OCI-LY7 (cell line): ENCODE data around the gene CRYBG2. TPM values are rescaled to one million over a fixed set of nuclear protein-coding genes. Genes with fewer than 3 reads are reported as not detected.

Source experiments
- BruUV-seq: library from RNA; stranded (reverse); fragments of 400-500 nt; replicated peaks from 2 replicates; lab custom pipeline; 2021; lab: Mats Ljungman, UMichigan
- CTCF ChIA-PET: fragments of 300-600 bp; sonication (Branson Sonifier 250); formaldehyde crosslinking; loops from one replicate; lab custom pipeline; 2022; ENCODE audit warnings: antibody characterized with exemption; ENCODE audit not compliant: unreplicated experiment; lab: Charles Lee
- POLR2A ChIA-PET: fragments of 300-600 bp; sonication (Branson Sonifier 250); formaldehyde crosslinking; loops from one replicate; lab custom pipeline; 2022; ENCODE audit warnings: antibody characterized with exemption; lab: Charles Lee
- DNase-seq: peaks from one replicate; pipeline ENCODE4 v3.0.0-alpha.2; 2015; ENCODE audit warnings: low spot score
- H2AFZ ChIP-seq: fragments of 200-600 bp; sonication (generic), shearing (Covaris generic); 2 replicates; pipeline ENCODE4 v1.6.1; 2014; ENCODE audit warnings: mild to moderate bottlenecking, antibody characterized with exemption, low read length, moderate library complexity
- H3K27ac ChIP-seq: fragments of 200-600 bp; sonication (generic); 2 replicates; pipeline ENCODE4 v1.5.1; 2014; ENCODE audit warnings: mixed run types, low read depth, mild to moderate bottlenecking, moderate library complexity, low read length, inconsistent platforms; ENCODE audit not compliant: poor library complexity, severe bottlenecking
- H3K36me3 ChIP-seq: fragments of 200-600 bp; sonication (generic); 2 replicates; pipeline ENCODE4 v1.6.1; 2014; ENCODE audit warnings: mild to moderate bottlenecking, antibody characterized with exemption, low read length, moderate library complexity, mixed read lengths; ENCODE audit not compliant: insufficient read depth
- H3K4me1 ChIP-seq: fragments of 200-600 bp; sonication (generic); 2 replicates; pipeline ENCODE4 v1.5.1; 2014; ENCODE audit warnings: mild to moderate bottlenecking, low read length; ENCODE audit not compliant: insufficient read depth, poor library complexity, severe bottlenecking
- H3K4me2 ChIP-seq: fragments of 200-600 bp; sonication (generic); 2 replicates; pipeline ENCODE4 v1.6.1; 2014; ENCODE audit warnings: mild to moderate bottlenecking, low read length
- H3K4me3 ChIP-seq: fragments of 200-600 bp; sonication (generic); 2 replicates; pipeline ENCODE4 v1.5.1; 2014; ENCODE audit warnings: mild to moderate bottlenecking, low read depth, low read length; ENCODE audit not compliant: poor library complexity, severe bottlenecking
- H3K79me2 ChIP-seq: fragments of 200-600 bp; sonication (generic); 2 replicates; pipeline ENCODE4 v1.6.1; 2016; ENCODE audit warnings: low read depth, mild to moderate bottlenecking, low read length, moderate library complexity, mixed read lengths; ENCODE audit not compliant: insufficient read depth
- H3K9me2 ChIP-seq: fragments of 200-600 bp; sonication (generic); 2 replicates; pipeline ENCODE4 v1.6.1; 2016; ENCODE audit warnings: mild to moderate bottlenecking, low read length, mixed read lengths; ENCODE audit not compliant: insufficient read depth
- H3K9me3 ChIP-seq: fragments of 200-600 bp; sonication (generic); 2 replicates; pipeline ENCODE4 v1.6.1; 2014; ENCODE audit warnings: mild to moderate bottlenecking, mixed run types, low read length, mixed read lengths
- H4K20me1 ChIP-seq: fragments of 200-600 bp; sonication (generic); 2 replicates; pipeline ENCODE4 v1.6.1; 2014; ENCODE audit warnings: mild to moderate bottlenecking, antibody characterized with exemption, low read length, moderate library complexity, mixed read lengths; ENCODE audit not compliant: insufficient read depth
- CTCF ChIP-seq: fragments of 200-600 bp; sonication (generic); conservative IDR thresholded peaks from 2 replicates; pipeline ENCODE4 v1.5.1; 2014; ENCODE audit warnings: mild to moderate bottlenecking, antibody characterized with exemption, low read length, moderate library complexity, mixed read lengths
- EZH2phosphoT487 ChIP-seq: fragments of 200-600 bp; sonication (generic); IDR thresholded peaks from 2 replicates; pipeline ENCODE4 v1.6.1; 2018; ENCODE audit warnings: low read depth, borderline replicate concordance, mild to moderate bottlenecking, mixed run types, antibody characterized with exemption, low read length, moderate library complexity, mixed read lengths
- intact Hi-C: fragments of 100-400 bp; cut with micrococcal nuclease; formaldehyde crosslinking; loops from one replicate; pipeline ENCODE4 v1.10.0; 2022; ENCODE audit not compliant: unreplicated experiment
- total RNA-seq, 2 experiments: library from RNA; depleted of rRNA in 1 of 2; stranded (reverse); fragments of >200 nt in 1 of 2; shearing (Covaris generic) in 1 of 2; gene quantifications; 2 replicates each; pipeline ENCODE4 v1.2.3, GENCODE V29; 2014 to 2022

Gene CRYBG2
- total RNA-seq, 2 experiments from 2014 or later = 1.3 to 5.5 TPM

DNA sequence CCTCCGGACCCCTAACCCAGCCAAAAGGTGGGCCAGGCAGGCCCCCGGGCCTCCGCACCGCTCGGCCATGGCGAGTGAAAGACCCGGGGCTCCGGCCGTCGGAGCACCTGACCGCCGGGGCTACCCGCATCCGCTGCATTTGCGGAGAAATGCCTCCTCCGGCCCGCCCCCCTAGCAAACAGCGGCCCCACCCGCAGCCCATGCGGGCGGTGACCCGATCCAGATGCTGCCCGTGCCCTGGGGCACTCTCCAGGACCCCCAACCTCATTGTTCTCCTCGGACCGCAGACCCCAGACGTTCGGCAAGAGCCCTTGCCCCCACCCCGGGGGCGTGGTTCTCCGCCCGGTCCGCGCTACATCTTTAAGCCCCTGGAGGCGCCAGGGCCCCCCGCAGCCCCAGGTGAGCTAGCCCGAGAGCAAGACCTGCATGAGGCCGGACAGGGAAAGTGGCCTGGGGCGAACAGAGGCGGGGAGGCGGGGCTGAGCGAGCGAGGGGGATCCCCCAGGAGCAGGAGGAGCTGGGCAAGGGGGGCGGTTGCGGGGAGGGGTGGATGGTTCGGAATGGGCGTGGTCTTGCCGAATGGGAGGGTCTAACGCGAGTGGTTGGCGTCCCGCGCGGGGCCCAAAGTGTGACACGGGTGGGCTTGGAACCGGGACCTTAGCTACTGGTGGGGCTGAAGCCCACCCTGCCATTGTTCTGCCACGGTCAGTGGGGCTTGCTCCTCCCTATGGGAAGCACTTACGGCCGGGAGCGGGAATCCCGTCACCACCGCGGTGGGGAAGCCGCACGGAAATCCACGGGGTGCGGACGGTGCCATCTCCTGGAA is 6.3 kb upstream of the CRYBG2 start:
- BruUV-seq = no TSS peak
- no peak for DNase-seq
- ChIA-PET CTCF (interaction anchor here (0.6 kb wide), 1 partner anchor 72 kb away, joined by 3 read pairs; no protein-coding TSS in a partner anchor), POLR2A (no interaction called here)
- Histone ChIP-seq H3K27ac (no peak overlapping the region), H3K4me2 (no peak overlapping the region; the same call in 1 of the 2 replicates), H2AFZ (no peak overlapping the region), H3K79me2 (no peaks in the 10 kb centered on the region), H4K20me1 (no peaks in the 10 kb centered on the region), H3K9me2 (no peaks in the 10 kb centered on the region), H3K9me3 (no peaks in the 10 kb centered on the region), H3K36me3 (no peaks in the 10 kb centered on the region), H3K4me3 (no peak overlapping the region), H3K4me1 (peaks cover 9% of the 10 kb centered on the region)
- intact Hi-C loops = no loop called here
- TF ChIP-seq CTCF (no peak), EZH2phosphoT487 (no peak; the same call in 1 of the 2 replicates)

- H3K27ac ChIP-seq = no peak overlapping the region
- peak; percentile 26 for DNase-seq
- POLR2A ChIA-PET = interaction anchor here (0.8 kb wide), 1 partner anchor 51 kb away, joined by 3 read pairs; no protein-coding TSS in a partner anchor
- H3K4me2 ChIP-seq = no peak overlapping the region
- TF ChIP-seq CTCF = no peak
- TF ChIP-seq EZH2phosphoT487 = no peak
- no TSS peak for BruUV-seq
- intact Hi-C loops = no loop called here
- no peaks in the 10 kb centered on the region for H3K36me3 ChIP-seq
- no peak overlapping the region for H3K4me3 ChIP-seq
- CTCF ChIA-PET = interaction anchor here (0.9 kb wide), 1 partner anchor 37 kb away, joined by 3 read pairs; no protein-coding TSS in a partner anchor
- no peaks in the 10 kb centered on the region for H3K79me2 ChIP-seq
- H2AFZ ChIP-seq = no peak overlapping the region
- H4K20me1 ChIP-seq = no peaks in the 10 kb centered on the region
- peaks cover 9% of the 10 kb centered on the region for H3K4me1 ChIP-seq
- no peaks in the 10 kb centered on the region for H3K9me2 ChIP-seq
- H3K9me3 ChIP-seq = no peaks in the 10 kb centered on the region
Observed at GRCh38 chr1:26358411-26359384, 4.8 kb upstream of the CRYBG2 start.
